ENCODE results near the gene NXNL1.

- TF ChIP-seq SUZ12 (IDR thresholded peaks at IDR 0.05; ENCODE audit: extremely low read depth, insufficient read depth, insufficient read length) (no peak), YY1 (IDR thresholded peaks at IDR 0.05; ENCODE audit: insufficient read depth, insufficient read length) (no peak)
These were observed 13.0 kb downstream of the NXNL1 start for GRCh38 chr19:17447704-17448130.

Measured in NT2/D1 (cell line).